ENCODE results near the gene MAP3K3. TPM values are rescaled to one million over a fixed set of nuclear protein-coding genes. Genes with fewer than 3 reads are reported as not detected.

Gene MAP3K3
- polyA plus RNA-seq, 1 experiment, result 32.5 TPM

DNA sequence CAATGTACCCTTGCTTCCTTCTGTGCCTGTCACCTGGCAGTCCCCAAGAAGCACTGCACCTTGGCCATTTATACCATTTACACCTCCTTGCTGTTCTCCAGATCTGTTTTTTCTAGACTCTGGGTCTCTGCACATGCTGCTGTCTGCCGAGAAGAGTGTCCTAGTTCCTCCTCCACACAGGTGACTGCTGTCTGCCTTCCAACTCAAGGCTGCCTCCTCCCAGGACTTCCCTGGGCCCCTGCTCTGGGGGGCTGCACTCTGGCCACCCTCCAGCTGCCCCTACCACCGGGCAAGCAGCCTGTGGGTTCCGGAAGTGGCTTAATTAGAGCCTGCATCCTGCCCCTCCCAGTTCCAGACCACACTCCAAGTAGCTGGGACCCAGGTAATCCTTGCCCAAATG is 83.4 kb downstream of the MAP3K3 start:
- ChIA-PET CTCF (no interaction called here), POLR2A (no interaction called here)
- Histone ChIP-seq H3K4me3 (ENCODE audit: low read depth, low read length) (no peak overlapping the region), H3K36me3 (ENCODE audit: control insufficient read depth, insufficient read depth, low read length) (peaks cover 12% of the 10 kb centered on the region), H3K27me3 (ENCODE audit: control insufficient read depth, insufficient read depth, low read length) (no peaks in the 10 kb centered on the region)
- TF ChIP-seq CTCF (IDR thresholded peaks at IDR 0.05; ENCODE audit: insufficient read depth, low read depth, low read length), result no peak
- no peak for DNase-seq (ENCODE audit: low read depth)

GRCh38 chr17:63706336-63707082 is 84.3 kb downstream of the MAP3K3 start:
- POLR2A ChIA-PET, result no interaction called here
- no peak overlapping the region for H3K4me3 ChIP-seq (ENCODE audit: low read depth, low read length)
- DNase-seq (ENCODE audit: low read depth), result no peak
- CTCF ChIA-PET, result interaction anchor here (1.7 kb wide), 1 partner anchor 8 kb away, joined by 5 read pairs; no protein-coding TSS in a partner anchor
- TF ChIP-seq CTCF (IDR thresholded peaks at IDR 0.05; ENCODE audit: insufficient read depth, low read depth, low read length), result no peak
- H3K36me3 ChIP-seq (ENCODE audit: control insufficient read depth, insufficient read depth, low read length), result peaks cover 14% of the 10 kb centered on the region
- no peaks in the 10 kb centered on the region for H3K27me3 ChIP-seq (ENCODE audit: control insufficient read depth, insufficient read depth, low read length)

GRCh38 chr17:63707151-63707550 is 84.9 kb downstream of the MAP3K3 start:
- no peak for DNase-seq (ENCODE audit: low read depth)
- Histone ChIP-seq H3K4me3 (ENCODE audit: low read depth, low read length) (no peak overlapping the region), H3K27me3 (ENCODE audit: control insufficient read depth, insufficient read depth, low read length) (no peaks in the 10 kb centered on the region), H3K36me3 (ENCODE audit: control insufficient read depth, insufficient read depth, low read length) (peaks cover 14% of the 10 kb centered on the region)
- POLR2A ChIA-PET, result no interaction called here
- TF ChIP-seq CTCF (IDR thresholded peaks at IDR 0.05; ENCODE audit: insufficient read depth, low read depth, low read length), result no peak
- CTCF ChIA-PET, result interaction anchor here (1.7 kb wide), 1 partner anchor 9 kb away, joined by 5 read pairs; no protein-coding TSS in a partner anchor

DNA sequence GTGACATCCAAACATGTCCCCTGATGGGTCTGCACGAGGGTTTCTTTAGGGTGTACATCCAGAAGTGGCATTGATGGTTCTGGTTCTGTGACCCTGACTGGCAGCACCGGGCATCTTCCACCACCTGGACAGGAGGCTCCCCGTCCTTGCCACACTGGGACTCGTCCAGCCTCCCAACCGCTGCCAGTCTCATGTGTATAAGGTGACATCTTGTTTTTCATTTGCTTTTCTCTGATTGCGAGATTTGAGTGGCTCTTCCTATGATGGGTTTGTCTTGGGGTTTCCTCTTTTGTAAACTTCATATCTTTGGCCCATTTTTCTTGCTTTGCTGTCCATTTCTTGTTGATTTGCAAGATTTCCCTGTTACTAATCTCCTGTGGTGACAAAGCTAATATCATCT is 86.9 kb downstream of the MAP3K3 start:
- ChIA-PET CTCF (no interaction called here), POLR2A (no interaction called here)
- H3K36me3 ChIP-seq (ENCODE audit: control insufficient read depth, insufficient read depth, low read length), result peaks cover 15% of the 10 kb centered on the region
- H3K4me3 ChIP-seq (ENCODE audit: low read depth, low read length), result no peak overlapping the region
- no peak for DNase-seq (ENCODE audit: low read depth)
- H3K27me3 ChIP-seq (ENCODE audit: control insufficient read depth, insufficient read depth, low read length), result no peaks in the 10 kb centered on the region
- no peak for TF ChIP-seq CTCF (IDR thresholded peaks at IDR 0.05; ENCODE audit: insufficient read depth, low read depth, low read length)

- DNase-seq (ENCODE audit: low read depth), result no peak
- CTCF ChIA-PET, result interaction anchor here (0.6 to 1.2 kb wide), 3 partner anchors 20 to 248 kb away, joined by 3 read pairs; no protein-coding TSS in a partner anchor
These were observed 92.5 kb downstream of the MAP3K3 start for GRCh38 chr17:63714550-63715277.

More at GRCh38 chr17:63714550-63715277, 92.5 kb downstream of the MAP3K3 start:
- POLR2A ChIA-PET, result no interaction called here
- Histone ChIP-seq H3K27me3 (ENCODE audit: control insufficient read depth, insufficient read depth, low read length) (no peaks in the 10 kb centered on the region), H3K4me3 (ENCODE audit: low read depth, low read length) (no peak overlapping the region), H3K36me3 (ENCODE audit: control insufficient read depth, insufficient read depth, low read length) (peaks cover 11% of the 10 kb centered on the region)
- TF ChIP-seq CTCF (IDR thresholded peaks at IDR 0.05; ENCODE audit: insufficient read depth, low read depth, low read length), result no peak

All from BJ (cell line).